B cell (primary cell): ENCODE measurements around the gene SLC19A2. TPM values are rescaled to one million over a fixed set of nuclear protein-coding genes. Genes with fewer than 3 reads are reported as not detected.

Source experiments
- ATAC-seq: fragments of 200-7000 bp; cut with Tn5 transposase; one replicate; pipeline ENCODE4 v1.10.0; 2021; ENCODE audit warnings: low read depth, mild to moderate bottlenecking, moderate number of reproducible peaks, moderate library complexity
- CTCF ChIA-PET: fragments of 350-600 bp; sonication (Branson Sonifier 250); formaldehyde crosslinking; loops from one replicate; lab custom pipeline; 2021; ENCODE audit warnings: antibody characterized with exemption, inconsistent platforms; lab: Charles Lee
- POLR2A ChIA-PET: fragments of 350-600 bp; sonication (Branson Sonifier 250); formaldehyde crosslinking; loops from one replicate; lab custom pipeline; 2021; ENCODE audit warnings: antibody characterized with exemption; lab: Charles Lee
- DNase-seq: peaks from one replicate; pipeline ENCODE4 v3.0.0; 2013
- H2AFZ ChIP-seq: 2 replicates; pipeline ENCODE4 v1.6.1; 2012; ENCODE audit warnings: mild to moderate bottlenecking, low read depth, low read length; ENCODE audit not compliant: insufficient read depth, poor library complexity, severe bottlenecking
- H3K27ac ChIP-seq, 2 donors: 1 replicate in 1 of 2; 2 replicates in 1 of 2; pipeline ENCODE4 v1.5.1; 2012 to 2013; ENCODE audit warnings: low read length in 2 of 2, mild to moderate bottlenecking in 2 of 2, moderate library complexity in 1 of 2
- H3K27me3 ChIP-seq, 4 experiments: fragments of 200-600 bp in 1 of 4; sonication (generic) in 1 of 4; replicated peaks in 1 of 4; 1 replicate in 2 of 4; 2 replicates in 2 of 4; pipeline versions ENCODE4 v1.6.1 to v1.7.0; 2013 to 2016; ENCODE audit warnings: low read length in 3 of 4, mild to moderate bottlenecking in 2 of 4, mixed read lengths in 1 of 4, moderate library complexity in 1 of 4; ENCODE audit not compliant: insufficient read depth in 4 of 4, control insufficient read depth in 3 of 4; ENCODE audit errors: control extremely low read depth in 1 of 4
- H3K36me3 ChIP-seq, 2 experiments: replicated peaks in 1 of 2; 1 replicate in 1 of 2; 2 replicates in 1 of 2; pipeline versions ENCODE4 v1.6.1 to v1.7.1; 2013; ENCODE audit warnings: low read length in 1 of 2; ENCODE audit not compliant: insufficient read depth in 2 of 2, control insufficient read depth in 1 of 2; ENCODE audit errors: control extremely low read depth in 1 of 2, extremely low read depth in 1 of 2
- H3K4me1 ChIP-seq, 2 donors: fragments of 200-600 bp in 1 of 2; sonication (generic) in 1 of 2; 1 replicate in 1 of 2; 2 replicates in 1 of 2; pipeline versions ENCODE4 v1.5.1 to v1.6.1; 2013 to 2017; ENCODE audit warnings: low read length in 2 of 2; ENCODE audit not compliant: control insufficient read depth in 2 of 2, insufficient read depth in 2 of 2
- H3K4me2 ChIP-seq: replicated peaks from 2 replicates; pipeline ENCODE3; 2012; ENCODE audit warnings: mild to moderate bottlenecking, low read depth, low read length; ENCODE audit not compliant: poor library complexity, severe bottlenecking
- H3K4me3 ChIP-seq, 5 experiments: fragments of 200-600 bp in 1 of 5; sonication (generic) in 1 of 5; 1 replicate in 3 of 5; 2 replicates in 2 of 5; pipeline versions ENCODE4 v1.5.1 to v1.7.0; 2011 to 2016; ENCODE audit warnings: low read length in 4 of 5, mild to moderate bottlenecking in 4 of 5, low read depth in 2 of 5, control low read depth in 1 of 5, moderate library complexity in 1 of 5; ENCODE audit not compliant: insufficient read depth in 1 of 5; ENCODE audit errors: control extremely low read depth in 1 of 5, extremely low read depth in 1 of 5
- H3K79me2 ChIP-seq: fragments of 200-600 bp; sonication (generic); one replicate; pipeline ENCODE4 v1.6.0; 2016; ENCODE audit warnings: low read length; ENCODE audit not compliant: control insufficient read depth, insufficient read depth
- H3K9ac ChIP-seq: fragments of 200-600 bp; sonication (generic); 2 replicates; pipeline ENCODE4 v1.6.1; 2017; ENCODE audit warnings: mild to moderate bottlenecking, low read length, moderate library complexity
- H3K9me3 ChIP-seq, 3 donors: one replicate each; pipeline versions ENCODE4 v1.6.1 to v1.7.1; 2013; ENCODE audit warnings: low read length in 2 of 3; ENCODE audit not compliant: control insufficient read depth in 2 of 3, insufficient read depth in 1 of 3; ENCODE audit errors: control extremely low read depth in 1 of 3
- H4K20me1 ChIP-seq: 2 replicates; pipeline ENCODE4 v1.6.0; 2012; ENCODE audit warnings: mild to moderate bottlenecking, low read length; ENCODE audit not compliant: insufficient read depth, control insufficient read depth, poor library complexity, severe bottlenecking
- H3K27ac Mint-ChIP-seq: one replicate; pipeline ENCODE4 v1.8.0; 2021; ENCODE audit warnings: mixed read lengths
- H3K27me3 Mint-ChIP-seq: one replicate; pipeline ENCODE4 v1.8.0; 2021; ENCODE audit warnings: mixed read lengths
- H3K4me1 Mint-ChIP-seq: one replicate; pipeline ENCODE4 v1.8.0; 2021; ENCODE audit warnings: mixed read lengths
- H3K4me3 Mint-ChIP-seq: one replicate; pipeline ENCODE4 v1.8.0; 2021; ENCODE audit warnings: mixed read lengths
- H3K9me3 Mint-ChIP-seq: one replicate; pipeline ENCODE4 v1.8.0; 2022; ENCODE audit warnings: mixed read lengths; ENCODE audit not compliant: insufficient read depth
- CTCF ChIP-seq: fragments of 200-600 bp; IDR thresholded peaks from one replicate; pipeline ENCODE4 v1.8.0; 2022; ENCODE audit warnings: antibody characterized with exemption, mild to moderate bottlenecking
- EZH2 ChIP-seq: IDR thresholded peaks from 2 replicates; pipeline ENCODE4 v1.6.1; 2012; ENCODE audit warnings: borderline replicate concordance, low read depth, mild to moderate bottlenecking, moderate library complexity, low read length; ENCODE audit not compliant: insufficient read depth, poor library complexity, severe bottlenecking
- WGBS: methylation state at CpG from one replicate; pipeline ENCODE4 v1.1.5; 2013; ENCODE audit warnings: missing lambda C conversion rate; ENCODE audit not compliant: insufficient coverage; 5-methylcytosine and 5-hydroxymethylcytosine counted together
- intact Hi-C: fragments of 100-400 bp; cut with micrococcal nuclease; formaldehyde crosslinking; loops from one replicate; pipeline ENCODE4 v1.10.0; 2022
- polyA plus RNA-seq: library from polyadenylated mRNA; depleted of rRNA; stranded (reverse); fragments of >200 nt; gene quantifications from 2 replicates; pipeline ENCODE4 v1.2.3, GENCODE V29; 2012
- total RNA-seq, 2 donors: library from RNA; stranded (reverse); fragments of 120-200 nt in 1 of 2; gene quantifications; 1 replicate in 1 of 2; 2 replicates in 1 of 2; pipeline versions ENCODE4 v1.2.3 to v1.2.4, GENCODE V29; 2013 to 2022

The SLC19A2 gene
- total and polyA plus RNA-seq, 2 donors (not counting 1 experiment from before 2014, with no cell fraction given), result 1.5 to 3.9 TPM

- TF ChIP-seq EZH2, result no peak
- TF ChIP-seq CTCF, result no peak
- Histone ChIP-seq H3K9ac (no peak overlapping the region), H3K4me3 (no peak overlapping the region), H2AFZ (no peak overlapping the region), H4K20me1 (no peaks in the 10 kb centered on the region), H3K4me2 (no peak overlapping the region), H3K36me3 (no peaks in the 10 kb centered on the region), H3K9me3 (no peaks in the 10 kb centered on the region), H3K27me3 (peaks cover 0 to 4% (median 0%) of the 10 kb centered on the region in 4 experiments), H3K27ac (no peak overlapping the region), H3K4me1 (no peaks in the 10 kb centered on the region), H3K79me2 (no peaks in the 10 kb centered on the region)
- no peak for ATAC-seq
- H3K9me3 Mint-ChIP-seq, result no peaks in the 10 kb centered on the region
- POLR2A ChIA-PET, result no interaction called here
- H3K27ac Mint-ChIP-seq, result no peak overlapping the region
- intact Hi-C loops, result no loop called here
- no CpG with 5 or more reads among the region's 2 CpGs for WGBS
- H3K4me3 Mint-ChIP-seq, result no peak overlapping the region
- no peak for DNase-seq
- H3K27me3 Mint-ChIP-seq, result peaks cover 41% of the 10 kb centered on the region
- CTCF ChIA-PET, result interaction anchor here (1.5 kb wide), 1 partner anchor 22 kb away, joined by 4 read pairs; no protein-coding TSS in a partner anchor
- no peaks in the 10 kb centered on the region for H3K4me1 Mint-ChIP-seq
Measured at GRCh38 chr1:169495916-169496315, 10.2 kb upstream of the SLC19A2 start.

GRCh38 chr1:169495046-169495775 is 9.5 kb upstream of the SLC19A2 start:
- DNase-seq (no peak), ATAC-seq (no peak)
- Mint-ChIP-seq H3K27ac (no peak overlapping the region), H3K4me1 (no peaks in the 10 kb centered on the region), H3K4me3 (no peak overlapping the region), H3K27me3 (peaks cover 36% of the 10 kb centered on the region), H3K9me3 (no peaks in the 10 kb centered on the region)
- Histone ChIP-seq H3K27ac (no peak overlapping the region), H3K36me3 (no peaks in the 10 kb centered on the region), H3K27me3 (peaks cover 0 to 4% (median 0%) of the 10 kb centered on the region in 4 experiments), H3K9me3 (no peaks in the 10 kb centered on the region), H3K9ac (no peak overlapping the region), H3K4me3 (no peak overlapping the region), H3K4me1 (no peaks in the 10 kb centered on the region), H3K4me2 (no peak overlapping the region), H3K79me2 (no peaks in the 10 kb centered on the region), H2AFZ (no peak overlapping the region), H4K20me1 (no peaks in the 10 kb centered on the region)
- intact Hi-C loops, result no loop called here
- TF ChIP-seq EZH2, result no peak
- TF ChIP-seq CTCF, result no peak
- ChIA-PET CTCF (no interaction called here), POLR2A (no interaction called here)
